Measurements from ENCODE around the gene CNIH3. TPM values are rescaled to one million over a fixed set of nuclear protein-coding genes. Genes with fewer than 3 reads are reported as not detected.

Gene CNIH3
- total RNA-seq, 2 donors from 2014 or later = 0.33 to 1.3 TPM

DNA sequence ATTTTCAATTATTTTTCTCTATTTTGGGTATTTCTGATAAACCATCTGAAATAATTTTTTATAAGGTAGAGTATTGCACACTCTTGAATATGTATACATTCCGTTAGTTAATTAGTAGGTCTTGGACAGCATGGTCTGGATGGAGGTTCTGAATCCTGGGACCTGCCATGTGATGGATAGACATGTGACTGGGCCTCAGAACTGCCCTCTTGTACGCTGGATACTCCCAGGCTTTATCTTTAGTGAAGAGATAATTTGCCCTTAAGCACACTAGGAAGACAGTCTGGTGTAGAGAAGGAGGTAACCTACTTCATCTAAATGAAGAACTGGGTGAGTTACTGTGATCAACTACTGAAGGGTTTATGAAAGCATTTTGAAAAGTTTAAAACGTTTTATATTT, 48.9 kb downstream of the CNIH3 start:
- Histone ChIP-seq H3K27ac (no peak overlapping the region), H3K4me3 (no peak overlapping the region), H3K4me1 (no peaks in the 10 kb centered on the region), H3K27me3 (no peaks in the 10 kb centered on the region), H3K9me3 (no peaks in the 10 kb centered on the region), H3K36me3 (no peaks in the 10 kb centered on the region)
- DNase-seq (ENCODE audit: low spot score) = no peak
- TF ChIP-seq, protein P1, sequence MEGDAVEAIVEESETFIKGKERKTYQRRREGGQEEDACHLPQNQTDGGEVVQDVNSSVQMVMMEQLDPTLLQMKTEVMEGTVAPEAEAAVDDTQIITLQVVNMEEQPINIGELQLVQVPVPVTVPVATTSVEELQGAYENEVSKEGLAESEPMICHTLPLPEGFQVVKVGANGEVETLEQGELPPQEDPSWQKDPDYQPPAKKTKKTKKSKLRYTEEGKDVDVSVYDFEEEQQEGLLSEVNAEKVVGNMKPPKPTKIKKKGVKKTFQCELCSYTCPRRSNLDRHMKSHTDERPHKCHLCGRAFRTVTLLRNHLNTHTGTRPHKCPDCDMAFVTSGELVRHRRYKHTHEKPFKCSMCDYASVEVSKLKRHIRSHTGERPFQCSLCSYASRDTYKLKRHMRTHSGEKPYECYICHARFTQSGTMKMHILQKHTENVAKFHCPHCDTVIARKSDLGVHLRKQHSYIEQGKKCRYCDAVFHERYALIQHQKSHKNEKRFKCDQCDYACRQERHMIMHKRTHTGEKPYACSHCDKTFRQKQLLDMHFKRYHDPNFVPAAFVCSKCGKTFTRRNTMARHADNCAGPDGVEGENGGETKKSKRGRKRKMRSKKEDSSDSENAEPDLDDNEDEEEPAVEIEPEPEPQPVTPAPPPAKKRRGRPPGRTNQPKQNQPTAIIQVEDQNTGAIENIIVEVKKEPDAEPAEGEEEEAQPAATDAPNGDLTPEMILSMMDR (IDR thresholded peaks at IDR 0.05) = no peak

DNA sequence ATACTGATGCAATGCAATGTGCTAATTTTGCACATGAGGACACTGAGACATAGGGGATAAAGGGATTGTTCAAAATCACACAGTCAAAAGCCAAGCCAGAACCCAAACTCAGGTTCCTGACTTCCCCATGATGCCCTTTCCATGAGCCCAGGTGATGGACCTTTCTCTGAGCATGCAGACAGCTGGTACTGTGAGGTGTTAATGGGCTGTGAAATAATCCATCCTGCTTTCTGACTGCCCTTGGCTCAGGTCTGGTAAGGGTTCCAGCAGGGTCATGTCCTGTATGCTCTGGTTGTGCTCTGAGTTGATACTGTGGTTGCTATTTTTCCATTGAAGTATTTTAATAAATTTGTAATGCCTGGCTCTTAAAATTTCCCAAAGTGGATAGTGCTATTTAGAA, 50.0 kb downstream of the CNIH3 start:
- DNase-seq (ENCODE audit: low spot score) = no peak
- no peaks in the 10 kb centered on the region for H3K36me3 ChIP-seq
- no peak overlapping the region for H3K27ac ChIP-seq
- TF ChIP-seq, protein P1 (IDR thresholded peaks at IDR 0.05) = no peak
- no peak overlapping the region for H3K4me3 ChIP-seq
- no peaks in the 10 kb centered on the region for H3K27me3 ChIP-seq
- no peaks in the 10 kb centered on the region for H3K4me1 ChIP-seq
- no peaks in the 10 kb centered on the region for H3K9me3 ChIP-seq

DNA sequence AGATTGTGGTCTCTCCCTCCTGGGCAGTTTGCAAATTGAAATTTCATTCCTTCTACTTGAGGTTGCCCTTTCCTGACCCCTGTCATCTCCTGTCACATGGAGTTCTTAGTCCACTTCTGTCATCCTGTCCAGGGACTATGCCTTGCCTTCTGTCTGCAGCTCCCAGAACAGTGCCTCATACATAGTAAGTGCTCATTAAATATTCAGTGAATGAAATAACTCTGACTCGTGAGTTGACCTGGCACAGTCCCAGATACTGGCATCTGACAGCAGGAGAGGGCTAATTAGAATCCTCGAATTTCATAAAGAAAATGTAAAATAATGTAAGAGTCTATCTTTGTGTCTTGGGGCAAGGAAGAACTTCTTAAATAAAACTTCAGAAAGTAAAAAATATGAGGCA, 50.8 kb downstream of the CNIH3 start:
- Histone ChIP-seq H3K27ac (no peak overlapping the region), H3K27me3 (no peaks in the 10 kb centered on the region), H3K4me1 (no peaks in the 10 kb centered on the region), H3K36me3 (no peaks in the 10 kb centered on the region), H3K4me3 (no peak overlapping the region), H3K9me3 (no peaks in the 10 kb centered on the region)
- no peak for DNase-seq (ENCODE audit: low spot score)
- TF ChIP-seq, protein P1 (IDR thresholded peaks at IDR 0.05) = no peak

DNA sequence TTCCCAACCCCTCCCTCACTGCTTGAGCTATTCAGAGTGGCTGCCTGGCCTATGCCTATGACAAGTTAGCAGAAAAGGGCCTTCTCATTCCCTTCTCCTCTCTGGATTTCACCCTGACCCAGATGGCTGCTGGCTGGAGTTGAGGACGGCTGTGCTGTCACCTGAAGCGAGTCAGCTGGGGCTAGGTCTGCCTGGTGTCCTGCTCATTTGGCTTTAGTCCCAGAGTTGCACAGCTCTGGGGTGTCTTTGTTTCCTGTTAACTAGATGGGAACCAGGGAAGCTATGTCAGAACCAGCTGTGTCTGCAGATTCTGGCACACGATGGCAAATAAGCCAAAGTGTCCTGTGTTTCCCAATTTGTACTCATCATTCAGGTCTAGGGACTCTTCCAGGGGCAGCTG, 52.9 kb downstream of the CNIH3 start:
- no peaks in the 10 kb centered on the region for H3K36me3 ChIP-seq
- no peak overlapping the region for H3K4me3 ChIP-seq
- H3K27me3 ChIP-seq = no peaks in the 10 kb centered on the region
- H3K9me3 ChIP-seq = no peaks in the 10 kb centered on the region
- no peaks in the 10 kb centered on the region for H3K4me1 ChIP-seq
- no peak overlapping the region for H3K27ac ChIP-seq
- DNase-seq (ENCODE audit: low spot score) = no peak
- TF ChIP-seq, protein P1 (IDR thresholded peaks at IDR 0.05) = no peak

DNA sequence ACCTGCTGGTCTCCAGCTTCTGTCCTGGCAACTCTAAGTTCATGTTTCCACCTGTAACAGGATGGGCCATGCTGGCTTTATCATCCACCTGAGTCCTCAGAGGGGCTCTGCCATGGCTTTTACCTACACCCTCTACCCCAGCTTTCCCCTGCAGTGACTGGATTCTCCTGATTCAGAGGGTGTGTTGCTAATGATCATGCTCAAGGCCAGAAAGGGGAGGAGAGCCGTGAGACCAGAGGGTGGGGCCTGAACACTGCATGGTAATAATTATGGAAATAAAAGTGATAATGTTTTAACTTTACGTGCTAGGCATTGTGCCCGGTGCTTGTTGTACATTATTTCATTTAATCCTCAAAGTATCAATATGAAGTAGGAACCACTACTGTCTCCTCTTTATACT, 53.3 kb downstream of the CNIH3 start:
- no peak for DNase-seq (ENCODE audit: low spot score)
- H3K36me3 ChIP-seq = no peaks in the 10 kb centered on the region
- TF ChIP-seq, protein P1 (IDR thresholded peaks at IDR 0.05) = no peak
- H3K4me1 ChIP-seq = no peaks in the 10 kb centered on the region
- H3K27me3 ChIP-seq = no peaks in the 10 kb centered on the region
- H3K27ac ChIP-seq = no peak overlapping the region
- no peaks in the 10 kb centered on the region for H3K9me3 ChIP-seq
- no peak overlapping the region for H3K4me3 ChIP-seq

DNA sequence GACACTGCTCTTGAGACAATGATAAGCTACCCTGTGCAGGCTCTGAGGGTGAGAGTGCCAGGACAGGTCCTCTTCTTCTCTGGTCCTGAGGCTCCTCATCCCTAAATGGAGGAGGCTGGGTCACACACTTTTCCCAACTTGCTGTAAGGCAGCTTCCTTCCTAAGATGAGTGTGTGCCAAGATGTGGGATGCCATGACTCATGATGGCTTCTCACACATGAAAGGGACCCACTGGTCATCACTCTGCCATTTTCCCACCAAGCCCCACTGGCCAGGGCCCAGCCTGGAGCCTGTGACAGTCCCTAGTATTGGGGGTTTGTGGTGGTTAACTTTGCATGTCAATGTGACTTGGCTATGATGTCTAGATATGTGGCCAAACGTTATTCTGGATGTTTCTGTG, 54.4 kb downstream of the CNIH3 start:
- TF ChIP-seq, protein P1 (IDR thresholded peaks at IDR 0.05) = no peak
- no peaks in the 10 kb centered on the region for H3K4me1 ChIP-seq
- H3K36me3 ChIP-seq = no peaks in the 10 kb centered on the region
- no peak for DNase-seq (ENCODE audit: low spot score)
- no peak overlapping the region for H3K27ac ChIP-seq
- H3K4me3 ChIP-seq = no peak overlapping the region
- H3K9me3 ChIP-seq = no peaks in the 10 kb centered on the region
- no peaks in the 10 kb centered on the region for H3K27me3 ChIP-seq
